ENCODE measurements around the gene IL19. TPM values are rescaled to one million over a fixed set of nuclear protein-coding genes. Genes with fewer than 3 reads are reported as not detected.

Gene IL19
- total and polyA plus RNA-seq, 4 donors, result not detected

DNA sequence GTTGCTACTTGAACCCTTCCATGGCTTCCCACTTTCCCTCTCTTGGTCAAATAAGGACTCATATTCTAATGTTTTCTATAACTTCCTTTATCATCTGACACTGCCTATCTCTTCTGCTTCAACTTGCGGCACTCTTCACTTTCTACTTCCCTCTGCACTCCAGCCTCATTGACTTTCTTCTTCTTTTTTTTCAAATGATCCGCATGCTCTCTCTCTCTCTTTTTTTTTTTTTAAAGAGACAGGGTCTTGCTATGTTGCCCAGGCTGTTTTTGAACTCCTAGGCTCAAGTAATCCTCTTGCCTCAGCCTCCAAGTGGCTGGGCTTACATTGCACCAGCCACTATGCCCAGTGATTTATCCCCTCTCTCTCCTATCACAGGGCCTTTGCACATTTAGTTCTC lies 9.1 kb downstream of the IL19 start:
- no peak overlapping the region for H3K4me3 ChIP-seq (ENCODE audit: low read depth in 1 of 3, low read length in 3 of 3)
- H3K4me1 ChIP-seq (ENCODE audit: control insufficient read depth in 4 of 4, insufficient read depth in 4 of 4, low read length in 3 of 4), result no peaks in the 10 kb centered on the region
- H3K9me3 ChIP-seq (ENCODE audit: control insufficient read depth in 4 of 4, low read length in 3 of 4), result no peaks in the 10 kb centered on the region
- 80% methylated on average over 2 of the region's 2 CpGs for WGBS
- no peaks in the 10 kb centered on the region for H3K36me3 ChIP-seq (ENCODE audit: control insufficient read depth in 4 of 4, insufficient read depth in 3 of 4, low read depth in 1 of 4, low read length in 3 of 4)
- no peak overlapping the region for H3K9ac ChIP-seq (ENCODE audit: low read depth in 1 of 2, low read length in 2 of 2)
- no peak overlapping the region for H3K27ac ChIP-seq (ENCODE audit: low read depth in 1 of 2, low read length in 2 of 2)
- TF ChIP-seq SP1 (IDR thresholded peaks at IDR 0.05) (no peak), FOXA2 (IDR thresholded peaks at IDR 0.05) (no peak), RXRA (IDR thresholded peaks at IDR 0.05) (no peak), CTCF (IDR thresholded peaks at IDR 0.05; ENCODE audit: low read depth, low read length, missing input control) (no peak), ATF3 (IDR thresholded peaks at IDR 0.05) (no peak), MAX (IDR thresholded peaks at IDR 0.05) (no peak), YY1 (IDR thresholded peaks at IDR 0.05) (no peak)
- H3K27me3 ChIP-seq (ENCODE audit: control insufficient read depth in 4 of 4, insufficient read depth in 4 of 4, low read length in 3 of 4), result no peaks in the 10 kb centered on the region
- no peak for DNase-seq (ENCODE audit: low spot score)

DNA sequence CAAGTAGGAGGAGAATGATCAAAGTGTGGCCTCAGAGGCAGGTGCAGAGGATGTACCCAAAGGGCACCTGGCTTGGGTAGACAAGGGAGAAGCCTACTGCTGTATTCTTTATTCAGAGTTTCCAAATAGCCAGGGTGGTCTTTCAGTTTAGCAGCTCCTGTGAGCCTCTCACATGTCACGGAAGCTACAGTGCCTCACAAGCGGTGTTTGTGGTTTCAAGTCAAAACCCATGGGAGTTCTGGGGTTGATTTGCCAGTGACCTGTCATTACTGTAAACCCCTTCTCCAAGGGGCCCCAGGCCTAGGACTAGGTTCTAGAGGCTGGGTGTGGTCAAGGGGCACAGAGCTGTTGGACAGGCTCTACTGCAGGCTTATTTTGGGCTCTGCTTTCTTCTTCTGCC lies 11.9 kb downstream of the IL19 start:
- Histone ChIP-seq H3K27me3 (ENCODE audit: control insufficient read depth in 4 of 4, insufficient read depth in 4 of 4, low read length in 3 of 4) (no peaks in the 10 kb centered on the region), H3K4me1 (ENCODE audit: control insufficient read depth in 4 of 4, insufficient read depth in 4 of 4, low read length in 3 of 4) (no peaks in the 10 kb centered on the region)

More for the DNA sequence above, 11.9 kb downstream of the IL19 start:
- 90% methylated on average over 2 of the region's 2 CpGs for WGBS
- H3K9ac ChIP-seq (ENCODE audit: low read depth in 1 of 2, low read length in 2 of 2), result no peak overlapping the region
- no peaks in the 10 kb centered on the region for H3K36me3 ChIP-seq (ENCODE audit: control insufficient read depth in 4 of 4, insufficient read depth in 3 of 4, low read depth in 1 of 4, low read length in 3 of 4)
- no peak for DNase-seq (ENCODE audit: low spot score)
- H3K27ac ChIP-seq (ENCODE audit: low read depth in 1 of 2, low read length in 2 of 2), result no peak overlapping the region
- no peak overlapping the region for H3K4me3 ChIP-seq (ENCODE audit: low read depth in 1 of 3, low read length in 3 of 3)
- TF ChIP-seq RXRA (IDR thresholded peaks at IDR 0.05), result no peak
- no peak for TF ChIP-seq NR2F2 (IDR thresholded peaks at IDR 0.05)
- TF ChIP-seq CTCF (IDR thresholded peaks at IDR 0.05; ENCODE audit: low read depth, low read length, missing input control), result no peak
- no peak for TF ChIP-seq REST (IDR thresholded peaks at IDR 0.05)
- no peak for TF ChIP-seq MAX (IDR thresholded peaks at IDR 0.05)
- TF ChIP-seq GABPA (IDR thresholded peaks at IDR 0.05 in 1 of 2, conservative IDR thresholded peaks at IDR 0.05 in 1 of 2), result no peak
- TF ChIP-seq JUND (IDR thresholded peaks at IDR 0.05), result no peak
- no peak for TF ChIP-seq ATF3 (IDR thresholded peaks at IDR 0.05)
- no peak for TF ChIP-seq FOXA1 (IDR thresholded peaks at IDR 0.05)
- TF ChIP-seq HNF4G (IDR thresholded peaks at IDR 0.05), result no peak
- TF ChIP-seq RAD21 (IDR thresholded peaks at IDR 0.05), result no peak
- no peak for TF ChIP-seq FOXA2 (IDR thresholded peaks at IDR 0.05)
- no peak for TF ChIP-seq EGR1 (IDR thresholded peaks at IDR 0.05; ENCODE audit: low read depth in 2 of 2)
- TF ChIP-seq HNF4A (conservative IDR thresholded peaks at IDR 0.05), result no peak
- no peak for TF ChIP-seq ZBTB33 (IDR thresholded peaks at IDR 0.05)
- TF ChIP-seq TAF1 (conservative IDR thresholded peaks at IDR 0.05), result no peak
- no peak for TF ChIP-seq SP1 (IDR thresholded peaks at IDR 0.05)
- no peak for TF ChIP-seq YY1 (IDR thresholded peaks at IDR 0.05)
- no peaks in the 10 kb centered on the region for H3K9me3 ChIP-seq (ENCODE audit: control insufficient read depth in 4 of 4, low read length in 3 of 4)

Data from liver (tissue), 9 donors.